Effector memory CD4-positive, alpha-beta T cell (primary cell): ENCODE results near the gene RBM26.

ENCODE experiments used
- DNase-seq, 3 donors: peaks; one replicate each; pipeline ENCODE4 v3.0.0-alpha.2; 2020
- H3K27ac ChIP-seq: 2 replicates; pipeline ENCODE4 v1.7.0; 2013; ENCODE audit warnings: mild to moderate bottlenecking, low read length, moderate library complexity; ENCODE audit not compliant: insufficient read depth, poor library complexity, severe bottlenecking
- H3K27me3 ChIP-seq: replicated peaks from 2 replicates; pipeline ENCODE4 v1.7.0; 2013; ENCODE audit warnings: mild to moderate bottlenecking, low read length; ENCODE audit not compliant: insufficient read depth, control insufficient read depth, poor library complexity, severe bottlenecking
- H3K36me3 ChIP-seq: 2 replicates; pipeline ENCODE4 v1.7.0; 2013; ENCODE audit warnings: mild to moderate bottlenecking, low read length, moderate library complexity; ENCODE audit not compliant: control insufficient read depth, insufficient read depth
- H3K4me1 ChIP-seq: 2 replicates; pipeline ENCODE4 v1.7.0; 2013; ENCODE audit warnings: low read length, mild to moderate bottlenecking; ENCODE audit not compliant: control insufficient read depth, insufficient read depth, poor library complexity, severe bottlenecking
- H3K4me3 ChIP-seq: 2 replicates; pipeline ENCODE4 v1.7.0; 2013; ENCODE audit warnings: low read length, low read depth, mild to moderate bottlenecking; ENCODE audit not compliant: insufficient read depth, poor library complexity, severe bottlenecking
- H3K9me3 ChIP-seq: 2 replicates; pipeline ENCODE4 v1.7.0; 2013; ENCODE audit warnings: mild to moderate bottlenecking, low read length, moderate library complexity; ENCODE audit not compliant: control insufficient read depth

RBM26 gene

GRCh38 chr13:79314652-79315051 is 91.4 kb downstream of the RBM26 start:
- Histone ChIP-seq H3K27me3 (no peaks in the 10 kb centered on the region), H3K4me3 (no peak overlapping the region), H3K27ac (no peak overlapping the region), H3K36me3 (peaks cover 5% of the 10 kb centered on the region), H3K4me1 (no peaks in the 10 kb centered on the region), H3K9me3 (no peaks in the 10 kb centered on the region)
- no peak for DNase-seq

GRCh38 chr13:79312340-79312855 is 93.7 kb downstream of the RBM26 start:
- H3K4me3 ChIP-seq, result no peak overlapping the region
- H3K9me3 ChIP-seq, result no peaks in the 10 kb centered on the region
- H3K27ac ChIP-seq, result no peak overlapping the region
- no peaks in the 10 kb centered on the region for H3K4me1 ChIP-seq
- DNase-seq, result no peak
- no peaks in the 10 kb centered on the region for H3K27me3 ChIP-seq
- no peaks in the 10 kb centered on the region for H3K36me3 ChIP-seq

- DNase-seq, result no peak
- no peaks in the 10 kb centered on the region for H3K4me1 ChIP-seq
Measured at GRCh38 chr13:79311386-79311785, 94.7 kb downstream of the RBM26 start.

GRCh38 chr13:79309690-79310089 is 96.4 kb downstream of the RBM26 start:
- no peak for DNase-seq
- no peaks in the 10 kb centered on the region for H3K9me3 ChIP-seq
- no peaks in the 10 kb centered on the region for H3K27me3 ChIP-seq
- no peak overlapping the region for H3K4me3 ChIP-seq
- H3K4me1 ChIP-seq, result no peaks in the 10 kb centered on the region
- H3K36me3 ChIP-seq, result no peaks in the 10 kb centered on the region
- H3K27ac ChIP-seq, result no peak overlapping the region

More at GRCh38 chr13:79311386-79311785, 94.7 kb downstream of the RBM26 start:
- H3K27ac ChIP-seq, result no peak overlapping the region
- no peaks in the 10 kb centered on the region for H3K9me3 ChIP-seq
- H3K36me3 ChIP-seq, result no peaks in the 10 kb centered on the region
- no peaks in the 10 kb centered on the region for H3K27me3 ChIP-seq
- H3K4me3 ChIP-seq, result no peak overlapping the region

- no peaks in the 10 kb centered on the region for H3K36me3 ChIP-seq
- H3K27me3 ChIP-seq, result no peaks in the 10 kb centered on the region
- no peak for DNase-seq
- H3K4me3 ChIP-seq, result no peak overlapping the region
- no peak overlapping the region for H3K27ac ChIP-seq
- no peaks in the 10 kb centered on the region for H3K4me1 ChIP-seq
- H3K9me3 ChIP-seq, result no peaks in the 10 kb centered on the region
Measured at GRCh38 chr13:79307866-79308298, 98.2 kb downstream of the RBM26 start.

GRCh38 chr13:79307433-79307861 is 98.6 kb downstream of the RBM26 start:
- Histone ChIP-seq H3K27ac (no peak overlapping the region), H3K4me1 (no peaks in the 10 kb centered on the region), H3K36me3 (no peaks in the 10 kb centered on the region), H3K9me3 (no peaks in the 10 kb centered on the region), H3K27me3 (no peaks in the 10 kb centered on the region), H3K4me3 (no peak overlapping the region)
- DNase-seq, result no peak

GRCh38 chr13:79306650-79307049 is 99.4 kb downstream of the RBM26 start:
- Histone ChIP-seq H3K9me3 (no peaks in the 10 kb centered on the region), H3K36me3 (no peaks in the 10 kb centered on the region), H3K27ac (no peak overlapping the region), H3K4me1 (no peaks in the 10 kb centered on the region), H3K27me3 (no peaks in the 10 kb centered on the region), H3K4me3 (no peak overlapping the region)
- no peak for DNase-seq

GRCh38 chr13:79297128-79297527 is 108.9 kb downstream of the RBM26 start:
- Histone ChIP-seq H3K4me1 (no peaks in the 10 kb centered on the region), H3K9me3 (no peaks in the 10 kb centered on the region), H3K27ac (no peak overlapping the region), H3K27me3 (no peaks in the 10 kb centered on the region), H3K4me3 (no peak overlapping the region), H3K36me3 (no peaks in the 10 kb centered on the region)
- DNase-seq, result no peak

GRCh38 chr13:79295906-79296706 is 109.9 kb downstream of the RBM26 start:
- no peak for DNase-seq
- H3K9me3 ChIP-seq, result no peaks in the 10 kb centered on the region
- H3K4me1 ChIP-seq, result no peaks in the 10 kb centered on the region
- H3K4me3 ChIP-seq, result no peak overlapping the region
- no peaks in the 10 kb centered on the region for H3K27me3 ChIP-seq
- H3K27ac ChIP-seq, result no peak overlapping the region
- H3K36me3 ChIP-seq, result no peaks in the 10 kb centered on the region

- no peak for DNase-seq
- no peaks in the 10 kb centered on the region for H3K4me1 ChIP-seq
- H3K27me3 ChIP-seq, result no peaks in the 10 kb centered on the region
- H3K9me3 ChIP-seq, result no peaks in the 10 kb centered on the region
- no peaks in the 10 kb centered on the region for H3K36me3 ChIP-seq
- H3K27ac ChIP-seq, result no peak overlapping the region
- H3K4me3 ChIP-seq, result no peak overlapping the region
Measured at GRCh38 chr13:79290595-79291244, 115.3 kb downstream of the RBM26 start.
